Astrocyte of the spinal cord (primary cell): ENCODE results near the gene VSIG10.

Experiments used
- DNase-seq: peaks from one replicate; pipeline ENCODE4 v3.0.0; 2011; ENCODE audit warnings: low read depth, low spot score
- H3K4me3 ChIP-seq: 2 replicates; pipeline ENCODE4 v1.5.1; 2011; ENCODE audit warnings: low read depth, mild to moderate bottlenecking, low read length, moderate library complexity
- CTCF ChIP-seq: IDR thresholded peaks from 2 replicates; pipeline ENCODE4 v1.5.1; 2012; ENCODE audit warnings: low read depth, mild to moderate bottlenecking, low read length, inconsistent platforms
- in situ Hi-C: cut with HindIII; loops from 2 replicates; pipeline ENCODE4 v1.10.0; 2017; ENCODE audit warnings: low sequenced_read_pairs

Gene VSIG10

DNA sequence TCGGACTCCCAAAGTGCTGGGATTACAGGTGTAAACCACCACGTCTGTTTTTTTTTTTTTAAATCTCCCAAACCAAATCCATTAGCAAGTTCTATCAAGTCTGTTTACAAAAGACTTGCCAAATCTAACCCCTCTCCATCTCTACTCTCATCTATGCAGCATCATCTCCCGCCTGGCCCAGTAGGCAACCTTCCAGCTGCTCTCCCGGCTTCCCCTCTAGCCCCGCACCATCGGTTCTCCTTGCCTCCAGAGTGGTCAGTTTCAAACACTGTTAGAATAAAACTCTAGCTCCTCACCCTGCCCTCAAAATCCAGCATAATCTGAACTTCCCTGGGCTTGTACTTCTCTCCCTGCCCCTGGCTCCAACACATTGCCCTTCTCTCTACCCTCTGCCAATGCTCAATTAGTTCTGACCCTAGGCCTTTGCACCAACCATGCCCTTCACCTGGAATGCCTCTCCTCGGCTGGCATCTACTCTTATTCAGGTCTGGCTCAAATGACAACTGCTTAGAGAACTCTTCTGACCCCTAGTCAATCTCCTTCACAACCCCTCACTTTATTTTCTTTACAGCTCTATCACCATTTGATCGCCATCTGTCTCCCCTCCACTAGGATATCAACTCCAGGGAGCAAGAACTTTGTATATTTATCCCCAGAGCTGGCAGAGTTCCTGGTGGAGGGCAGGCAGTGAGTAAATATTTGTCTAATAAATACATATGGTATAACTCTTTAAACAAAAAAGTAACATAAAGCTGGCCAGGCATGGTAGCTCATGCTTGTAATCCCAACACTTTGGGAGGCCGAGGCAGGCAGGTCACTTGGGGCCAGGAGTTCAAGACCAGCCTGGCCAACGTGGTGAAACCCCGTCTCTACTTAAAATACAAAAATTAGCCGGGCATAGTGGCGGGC, 47.7 kb downstream of the VSIG10 start:
- H3K4me3 ChIP-seq, result no peak overlapping the region
- in situ Hi-C loops, result no loop called here
- no peak for TF ChIP-seq CTCF
- no peak for DNase-seq

DNA sequence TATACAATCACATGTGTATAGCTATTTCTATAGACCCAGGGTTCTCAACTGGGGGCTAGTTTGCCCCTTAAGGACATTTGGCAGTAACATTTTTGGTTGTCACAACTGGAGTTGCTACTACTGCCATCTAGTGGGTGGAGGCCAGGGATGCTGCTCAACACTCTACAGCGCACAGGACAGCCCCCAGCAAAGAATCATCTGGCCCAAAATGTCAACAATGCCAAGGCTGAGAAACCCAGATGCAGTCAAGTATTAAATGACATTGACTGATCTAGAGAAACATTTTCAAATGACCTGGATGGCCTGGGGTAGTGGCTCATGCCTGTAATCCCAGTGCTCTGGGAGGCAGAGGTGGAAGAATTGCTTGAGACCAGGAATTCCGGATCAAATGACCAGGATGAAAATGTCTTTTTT, 48.7 kb downstream of the VSIG10 start:
- in situ Hi-C loops, result no loop called here
- DNase-seq, result peak; percentile 27

GRCh38 chr12:118053071-118053985, 50.5 kb downstream of the VSIG10 start:
- no peak overlapping the region for H3K4me3 ChIP-seq
- in situ Hi-C loops, result no loop called here
- DNase-seq, result no peak

More for the DNA sequence above, 48.7 kb downstream of the VSIG10 start:
- TF ChIP-seq CTCF, result peak; percentile 62
- no peak overlapping the region for H3K4me3 ChIP-seq

DNA sequence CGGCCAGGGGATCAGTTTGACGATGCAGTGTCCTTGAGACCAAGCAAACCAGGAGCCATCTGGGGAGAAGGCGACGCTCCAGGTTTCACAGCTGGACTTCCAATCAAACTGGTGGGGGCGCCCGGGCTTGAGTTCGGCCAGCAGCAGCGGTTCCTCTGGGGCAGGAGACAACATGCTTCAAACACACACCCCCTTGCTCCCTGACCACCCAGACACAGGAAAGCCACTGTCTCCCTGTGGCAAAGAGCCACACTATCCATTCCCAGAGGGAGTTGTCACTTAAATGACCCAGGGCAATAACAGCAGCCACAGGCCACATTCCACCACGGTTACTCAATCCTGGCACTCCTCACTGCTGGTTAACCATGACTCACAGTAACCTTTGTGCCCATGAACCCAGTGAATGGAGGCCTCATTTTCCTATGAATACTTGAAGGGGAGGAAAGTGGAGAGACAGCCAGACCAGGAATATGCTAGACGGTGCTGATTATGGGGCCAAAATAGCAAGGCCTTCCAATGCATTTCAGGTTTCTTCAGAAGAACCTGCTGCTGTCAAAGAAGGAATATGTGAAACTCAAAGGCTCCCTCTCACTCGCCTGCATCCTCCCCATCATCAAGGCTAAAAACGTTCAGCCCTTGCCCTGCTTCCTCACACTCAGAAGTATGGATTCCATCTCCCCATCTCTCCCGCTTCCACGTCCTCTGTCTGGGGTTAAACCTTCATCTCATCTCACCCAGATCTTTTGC, 51.3 kb downstream of the VSIG10 start:
- in situ Hi-C loops, result no loop called here
- peak; percentile 96 for DNase-seq
- no peak for TF ChIP-seq CTCF
- H3K4me3 ChIP-seq, result no peak overlapping the region

More at GRCh38 chr12:118053071-118053985, 50.5 kb downstream of the VSIG10 start:
- no peak for TF ChIP-seq CTCF

DNA sequence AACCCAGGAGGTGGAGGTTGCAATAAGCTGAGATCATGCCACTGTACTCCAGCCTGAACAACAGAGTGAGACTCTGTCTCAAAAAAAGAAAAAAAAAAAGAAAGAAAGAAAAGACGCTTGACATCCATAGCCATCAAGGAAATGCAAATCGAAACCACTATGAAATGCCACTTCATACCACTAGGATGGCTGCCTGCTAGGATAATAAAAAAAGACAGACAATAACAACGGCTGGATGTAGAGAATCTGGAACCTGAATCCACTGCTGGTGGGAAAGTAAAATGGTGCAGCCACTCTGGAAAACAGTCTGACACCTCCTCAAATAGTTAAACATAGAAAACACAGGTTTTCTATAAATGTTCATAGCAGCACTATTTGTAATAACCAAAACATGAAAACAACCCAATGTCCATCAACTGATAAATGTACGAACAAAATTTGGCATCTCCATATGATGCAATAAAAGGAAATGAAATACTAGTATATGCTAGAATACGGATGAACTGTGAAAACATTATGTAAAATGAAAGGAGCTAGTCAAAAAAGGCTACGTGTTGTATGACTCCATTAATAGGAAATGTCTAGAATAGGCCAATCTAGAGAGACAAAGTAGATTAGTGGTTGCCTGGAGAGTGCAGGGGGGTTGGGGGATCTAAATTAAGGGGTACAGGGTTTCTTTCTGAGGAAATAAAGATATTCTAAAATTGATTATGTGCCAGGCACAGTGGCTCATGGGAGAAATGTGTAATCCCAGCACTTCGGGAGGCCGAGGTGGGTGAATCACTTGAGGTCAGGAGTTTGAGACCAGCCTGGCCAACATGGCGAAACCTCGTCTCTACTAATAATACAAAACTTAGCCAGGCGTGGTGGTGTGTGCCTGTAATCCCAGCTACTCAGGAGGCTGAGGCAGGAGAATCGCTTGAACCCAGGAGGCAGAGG, 52.6 kb downstream of the VSIG10 start:
- H3K4me3 ChIP-seq, result no peak overlapping the region
- DNase-seq, result no peak
- TF ChIP-seq CTCF, result no peak
- in situ Hi-C loops, result no loop called here
